Naive thymus-derived CD4-positive, alpha-beta T cell (primary cell): ENCODE measurements around the gene C16orf46. TPM values are rescaled to one million over a fixed set of nuclear protein-coding genes. Genes with fewer than 3 reads are reported as not detected.

Experiments
- ATAC-seq: fragments of 150-1000 bp; cut with Tn5 transposase; 2 replicates; pipeline ENCODE4 v1.10.0; 2021; ENCODE audit warnings: mild to moderate bottlenecking, moderate library complexity
- CTCF ChIA-PET: fragments of 350-600 bp; sonication (Branson Sonifier 250); formaldehyde crosslinking; loops from one replicate; lab custom pipeline; 2021; ENCODE audit warnings: antibody characterized with exemption; lab: Charles Lee
- POLR2A ChIA-PET: fragments of 350-600 bp; sonication (Branson Sonifier 250); formaldehyde crosslinking; loops from one replicate; lab custom pipeline; 2021; ENCODE audit warnings: antibody characterized with exemption, inconsistent platforms; lab: Charles Lee
- DNase-seq, 9 donors: peaks; one replicate each; pipeline versions ENCODE4 v3.0.0 to v3.0.0-alpha.2; 2020 to 2022; ENCODE audit warnings: mixed read lengths in 1 of 9
- H3K27ac ChIP-seq: one replicate; pipeline ENCODE4 v1.7.0; 2013; ENCODE audit warnings: mild to moderate bottlenecking, low read depth, low read length, moderate library complexity
- H3K27me3 ChIP-seq, 2 donors: one replicate each; pipeline ENCODE4 v1.7.0; 2013; ENCODE audit warnings: low read length in 2 of 2, mild to moderate bottlenecking in 2 of 2, moderate library complexity in 2 of 2; ENCODE audit not compliant: control insufficient read depth in 2 of 2, insufficient read depth in 2 of 2
- H3K36me3 ChIP-seq, 3 experiments: 1 replicate in 2 of 3; 2 replicates in 1 of 3; pipeline ENCODE4 v1.7.0; 2013; ENCODE audit warnings: low read length in 3 of 3, mild to moderate bottlenecking in 3 of 3, moderate library complexity in 1 of 3; ENCODE audit not compliant: insufficient read depth in 3 of 3, control insufficient read depth in 2 of 3
- H3K4me1 ChIP-seq, 2 donors: one replicate each; pipeline ENCODE4 v1.7.0; 2013; ENCODE audit warnings: low read length in 2 of 2, mild to moderate bottlenecking in 2 of 2, moderate library complexity in 1 of 2; ENCODE audit not compliant: control insufficient read depth in 2 of 2, insufficient read depth in 2 of 2
- H3K4me3 ChIP-seq: 2 replicates; pipeline ENCODE4 v1.7.0; 2013; ENCODE audit warnings: mild to moderate bottlenecking, low read length
- H3K9me3 ChIP-seq, 3 experiments: 1 replicate in 2 of 3; 2 replicates in 1 of 3; pipeline ENCODE4 v1.7.0; 2013; ENCODE audit warnings: low read length in 3 of 3; ENCODE audit not compliant: control insufficient read depth in 2 of 3
- H3K27ac Mint-ChIP-seq, 9 donors: one replicate each; pipeline ENCODE4 v1.8.0; 2020 to 2022; ENCODE audit warnings: mixed read lengths in 9 of 9, mild to moderate bottlenecking in 8 of 9, moderate library complexity in 5 of 9, inconsistent platforms in 2 of 9
- H3K27me3 Mint-ChIP-seq, 5 donors: one replicate each; pipeline ENCODE4 v1.8.0; 2021 to 2022; ENCODE audit warnings: mixed read lengths in 5 of 5, mild to moderate bottlenecking in 1 of 5
- H3K36me3 Mint-ChIP-seq, 5 donors: one replicate each; pipeline ENCODE4 v1.8.0; 2020 to 2022; ENCODE audit warnings: mixed read lengths in 5 of 5, mild to moderate bottlenecking in 3 of 5, inconsistent platforms in 1 of 5
- H3K4me1 Mint-ChIP-seq, 7 donors: one replicate each; pipeline ENCODE4 v1.8.0; 2020 to 2022; ENCODE audit warnings: mixed read lengths in 7 of 7, mild to moderate bottlenecking in 3 of 7, inconsistent platforms in 1 of 7
- H3K4me3 Mint-ChIP-seq, 10 donors: one replicate each; pipeline ENCODE4 v1.8.0; 2020 to 2022; ENCODE audit warnings: mild to moderate bottlenecking in 10 of 10, mixed read lengths in 10 of 10, moderate library complexity in 6 of 10, inconsistent platforms in 2 of 10
- H3K9me3 Mint-ChIP-seq, 11 donors: one replicate each; pipeline ENCODE4 v1.8.0; 2020 to 2022; ENCODE audit warnings: mixed read lengths in 11 of 11, mild to moderate bottlenecking in 4 of 11, inconsistent platforms in 1 of 11, moderate library complexity in 1 of 11
- intact Hi-C, 2 donors: fragments of 100-400 bp; cut with micrococcal nuclease; formaldehyde crosslinking; loops; one replicate each; pipeline ENCODE4 v1.15.1; 2023
- polyA plus RNA-seq, 2 donors: library from polyadenylated mRNA; unstranded; fragments of 300-500 nt; fragmentation: Illumina TruSeq; gene quantifications; one replicate each; pipeline ENCODE4 v1.2.3, GENCODE V29; 2021
- total RNA-seq, 6 experiments: library from RNA in 5 of 6; stranded (reverse) in 5 of 6; gene quantifications; 1 replicate in 5 of 6; 2 replicates in 1 of 6; pipeline ENCODE4 v1.2.3 and lab custom pipeline; 2021 to 2026

Gene C16orf46
- total and polyA plus RNA-seq, 7 experiments from 2014 or later, result 0.24 to 2.1 (median 0.43) TPM; not detected in 1

DNA sequence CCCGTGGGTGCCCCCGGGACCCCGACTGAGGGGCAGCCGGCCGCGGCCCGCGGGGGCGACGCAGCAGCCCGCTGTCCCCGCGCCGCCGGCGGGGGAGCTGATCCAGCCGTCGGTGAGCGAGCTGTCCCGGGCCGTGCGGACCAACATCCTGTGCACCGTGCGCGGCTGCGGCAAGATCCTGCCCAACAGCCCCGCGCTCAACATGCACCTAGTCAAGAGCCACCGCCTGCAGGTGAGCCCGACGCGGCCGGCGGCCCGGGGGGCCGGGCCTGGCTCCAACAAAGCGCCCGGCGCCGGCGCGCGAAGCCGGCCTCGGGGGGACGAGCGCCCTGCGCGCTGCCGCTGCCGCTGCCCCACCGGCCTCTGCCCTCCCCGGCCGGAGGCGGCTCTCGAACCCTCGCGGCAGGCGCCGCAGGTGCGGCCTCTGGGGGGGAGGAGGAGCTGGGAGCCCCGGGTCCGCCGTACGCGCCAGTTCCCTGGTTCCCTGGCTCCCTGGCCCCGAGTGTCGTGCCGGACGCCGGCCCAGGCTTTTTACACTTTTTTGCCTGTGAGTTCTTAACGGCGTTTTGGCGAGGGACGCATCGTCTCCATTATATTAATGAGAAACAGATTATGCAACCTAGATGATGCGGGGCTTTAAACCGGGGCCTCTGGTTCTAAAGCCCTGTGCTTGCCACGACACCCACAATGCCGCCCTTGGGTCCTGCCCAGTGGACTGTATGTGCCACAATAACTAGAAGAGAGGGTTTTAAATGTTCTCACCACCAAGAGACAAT is 40.9 kb downstream of the C16orf46 start:
- peaks cover 0 to 21% (median 5%) of the 10 kb centered on the region in 5 donors for H3K36me3 Mint-ChIP-seq
- no peaks in the 10 kb centered on the region for H3K27me3 Mint-ChIP-seq
- H3K36me3 ChIP-seq, result peaks cover 0 to under 1% (median 0%) of the 10 kb centered on the region in 3 experiments
- H3K27me3 ChIP-seq, result no peaks in the 10 kb centered on the region
- no peaks in the 10 kb centered on the region for H3K9me3 Mint-ChIP-seq
- H3K4me1 Mint-ChIP-seq, result peaks cover 16 to 47% (median 40%) of the 10 kb centered on the region in 7 donors
- H3K4me3 Mint-ChIP-seq, result peak overlapping the region; percentile 79 to 92 (median 89)
- peak overlapping the region; percentile 52 for H3K4me3 ChIP-seq
- ATAC-seq (peak; percentile 65), DNase-seq (peak in 3 of 9 donors; percentile 12 to 34 (median 25))
- peaks cover 20 to 24% of the 10 kb centered on the region in 2 donors for H3K4me1 ChIP-seq
- POLR2A ChIA-PET, result interaction anchor here (0.7 to 5.3 kb wide), 4 partner anchors 30 to 279 kb away, joined by 3 to 61 read pairs (median 8); partner anchors contain the start of genes C16orf46, CENPN, CMC2 and GAN
- peak overlapping the region in 8 of 9 donors; percentile 43 to 87 (median 75) for H3K27ac Mint-ChIP-seq
- CTCF ChIA-PET, result interaction anchor here (0.6 to 4.5 kb wide), 12 partner anchors 14 to 683 kb away, joined by 3 to 51 read pairs (median 4); partner anchors contain the start of genes C16orf46, CENPN and CMC2
- intact Hi-C loops, result loop anchor here (1.0 to 5.0 kb wide), 8 partner anchors 29 to 702 kb away; partner anchors contain the start of genes CENPN (in 2 of the 2), GAN (in 2 of the 2) and GCSH (in 2 of the 2)
- no peaks in the 10 kb centered on the region for H3K9me3 ChIP-seq
- H3K27ac ChIP-seq, result peak overlapping the region; percentile 69

GRCh38 chr16:81035398-81035974 is 41.6 kb downstream of the C16orf46 start, which contains the start of gene ATMIN:
Gene ATMIN, plus strand, starts transcription at chr16:81035842. Its CDS starts 29 bp downstream, at chr16:81035871.
- peaks cover 20 to 24% of the 10 kb centered on the region in 2 donors for H3K4me1 ChIP-seq
- peaks cover 0 to 21% (median under 1%) of the 10 kb centered on the region in 5 donors for H3K36me3 Mint-ChIP-seq
- H3K9me3 ChIP-seq, result no peaks in the 10 kb centered on the region
- no peaks in the 10 kb centered on the region for H3K27me3 Mint-ChIP-seq
- POLR2A ChIA-PET, result interaction anchor here (0.5 to 5.3 kb wide), 4 partner anchors 29 to 279 kb away, joined by 3 to 61 read pairs (median 8); partner anchors contain the start of genes C16orf46, CENPN, CMC2 and GAN
- peak within 1 kb of the TSS; percentile 69 for H3K27ac ChIP-seq
- intact Hi-C loops, result loop anchor here (1.0 to 5.0 kb wide), 8 partner anchors 28 to 703 kb away; partner anchors contain the start of genes CENPN (in 2 of the 2), GAN (in 2 of the 2) and GCSH (in 2 of the 2)
- H3K36me3 ChIP-seq, result no peaks in the 10 kb centered on the region
- H3K27me3 ChIP-seq, result no peaks in the 10 kb centered on the region
- H3K9me3 Mint-ChIP-seq, result no peaks in the 10 kb centered on the region
- peak within 1 kb of the TSS; percentile 52 for H3K4me3 ChIP-seq
- CTCF ChIA-PET, result interaction anchor here (0.6 to 4.5 kb wide), 13 partner anchors 13 to 683 kb away, joined by 3 to 51 read pairs (median 4); partner anchors contain the start of genes C16orf46, CENPN and CMC2
- peaks cover 16 to 44% (median 39%) of the 10 kb centered on the region in 7 donors for H3K4me1 Mint-ChIP-seq
- ATAC-seq, result peak; percentile 100
- peak within 1 kb of the TSS; percentile 29 to 87 (median 77) for H3K27ac Mint-ChIP-seq
- H3K4me3 Mint-ChIP-seq, result peak within 1 kb of the TSS; percentile 79 to 92 (median 89)
- DNase-seq, result peak; percentile 80 to 96 (median 90)

- no peaks in the 10 kb centered on the region for H3K27me3 ChIP-seq
- no peak overlapping the region for H3K27ac Mint-ChIP-seq
- no peaks in the 10 kb centered on the region for H3K9me3 ChIP-seq
- ATAC-seq (no peak), DNase-seq (no peak)
- no peaks in the 10 kb centered on the region for H3K27me3 Mint-ChIP-seq
- no peaks in the 10 kb centered on the region for H3K9me3 Mint-ChIP-seq
- no peaks in the 10 kb centered on the region for H3K36me3 ChIP-seq
- ChIA-PET CTCF (no interaction called here), POLR2A (no interaction called here)
- no peak overlapping the region for H3K27ac ChIP-seq
- intact Hi-C loops, result no loop called here
- H3K4me3 ChIP-seq, result no peak overlapping the region
- peaks cover 0 to 26% (median 10%) of the 10 kb centered on the region in 5 donors for H3K36me3 Mint-ChIP-seq
- no peak overlapping the region for H3K4me3 Mint-ChIP-seq
- H3K4me1 ChIP-seq, result peaks cover 0 to under 1% of the 10 kb centered on the region in 2 donors
- peaks cover 0 to 4% (median 0%) of the 10 kb centered on the region in 7 donors for H3K4me1 Mint-ChIP-seq
Measured at GRCh38 chr16:81029930-81030604, 47.0 kb downstream of the C16orf46 start.

DNA sequence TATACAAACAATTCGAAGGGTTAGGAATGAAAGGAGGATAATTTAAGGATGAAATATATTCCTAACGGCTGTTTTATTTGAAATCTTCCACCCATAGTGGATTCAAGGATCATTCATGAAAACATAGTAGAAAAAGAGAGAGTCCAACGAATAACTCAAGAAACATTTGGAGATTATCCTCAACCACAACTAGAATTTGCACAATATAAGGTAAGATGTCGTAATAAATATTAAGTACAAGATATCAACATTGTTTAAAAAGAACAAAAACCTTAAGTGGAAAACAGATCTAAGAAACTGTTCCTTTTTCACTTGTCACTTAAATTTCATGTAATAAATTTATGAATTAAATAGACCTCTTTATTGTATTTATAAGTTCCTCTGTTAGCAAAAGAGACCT is 50.6 kb downstream of the C16orf46 start:
- no peaks in the 10 kb centered on the region for H3K4me1 ChIP-seq
- POLR2A ChIA-PET, result no interaction called here
- no peak overlapping the region for H3K4me3 Mint-ChIP-seq
- H3K27ac ChIP-seq, result no peak overlapping the region
- no peaks in the 10 kb centered on the region for H3K4me1 Mint-ChIP-seq
- H3K9me3 ChIP-seq, result no peaks in the 10 kb centered on the region
- no peaks in the 10 kb centered on the region for H3K36me3 ChIP-seq
- no peak overlapping the region for H3K27ac Mint-ChIP-seq
- CTCF ChIA-PET, result interaction anchor here (0.7 kb wide), 1 partner anchor 595 kb away, joined by 6 read pairs; no protein-coding TSS in a partner anchor
- no peak for ATAC-seq
- no peaks in the 10 kb centered on the region for H3K9me3 Mint-ChIP-seq
- H3K27me3 ChIP-seq, result no peaks in the 10 kb centered on the region
- intact Hi-C loops, result no loop called here
- no peaks in the 10 kb centered on the region for H3K27me3 Mint-ChIP-seq
- H3K4me3 ChIP-seq, result no peak overlapping the region
- DNase-seq, result no peak
- peaks cover 0 to 28% (median 10%) of the 10 kb centered on the region in 5 donors for H3K36me3 Mint-ChIP-seq

DNA sequence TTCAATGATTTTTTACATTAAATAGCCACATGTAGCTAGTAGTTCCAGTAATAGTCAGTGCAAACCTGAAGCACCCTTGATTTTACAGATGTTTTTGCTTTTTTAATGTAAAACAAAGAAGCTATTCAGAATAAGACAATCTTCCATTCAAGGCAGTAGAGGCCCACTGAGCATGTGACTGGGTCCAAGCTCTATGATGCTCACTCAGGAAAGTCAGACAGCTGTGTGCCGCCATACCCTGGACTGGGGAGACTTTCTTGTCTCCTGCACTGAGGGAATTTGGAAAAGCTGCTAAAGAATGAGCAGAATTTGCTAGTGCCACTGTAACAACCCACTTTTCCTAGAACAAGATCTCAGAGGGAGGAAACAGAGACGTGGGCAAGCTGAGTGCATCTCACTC is 58.5 kb downstream of the C16orf46 start:
- ATAC-seq (no peak), DNase-seq (no peak)
- H3K4me1 ChIP-seq, result no peaks in the 10 kb centered on the region
- Mint-ChIP-seq H3K36me3 (peaks cover 0 to 33% (median 14%) of the 10 kb centered on the region in 5 donors), H3K9me3 (no peaks in the 10 kb centered on the region), H3K4me3 (no peak overlapping the region), H3K27ac (peak overlapping the region in 1 of 9 donors; percentile 42), H3K4me1 (peaks cover 0 to 2% (median 0%) of the 10 kb centered on the region in 7 donors), H3K27me3 (no peaks in the 10 kb centered on the region)
- H3K27me3 ChIP-seq, result no peaks in the 10 kb centered on the region
- ChIA-PET CTCF (interaction anchor here (0.7 kb wide), 1 partner anchor 9 kb away, joined by 4 read pairs; no protein-coding TSS in a partner anchor), POLR2A (interaction anchor here (0.6 to 0.7 kb wide), 2 partner anchors 10 to 21 kb away, joined by 3 read pairs; no protein-coding TSS in a partner anchor)
- no peaks in the 10 kb centered on the region for H3K9me3 ChIP-seq
- peaks cover 0 to 4% (median 0%) of the 10 kb centered on the region in 3 experiments for H3K36me3 ChIP-seq
- no peak overlapping the region for H3K27ac ChIP-seq
- intact Hi-C loops, result no loop called here
- no peak overlapping the region for H3K4me3 ChIP-seq
